VCaP (cell line): ENCODE data around the gene RBM28.

ENCODE experiments used
- H3K27ac ChIP-seq: fragments of 450-650 bp; 2 replicates; pipeline ENCODE4 v1.5.1; 2017
- CTCF ChIP-seq: fragments of 450-650 bp; conservative IDR thresholded peaks from 2 replicates; pipeline ENCODE4 v1.5.1; 2017; ENCODE audit warnings: mild to moderate bottlenecking, moderate library complexity

RBM28 gene

GRCh38 chr7:128279124-128279713 is 64.5 kb downstream of the RBM28 start:
- H3K27ac ChIP-seq: no peak overlapping the region
- no peak for TF ChIP-seq CTCF

DNA sequence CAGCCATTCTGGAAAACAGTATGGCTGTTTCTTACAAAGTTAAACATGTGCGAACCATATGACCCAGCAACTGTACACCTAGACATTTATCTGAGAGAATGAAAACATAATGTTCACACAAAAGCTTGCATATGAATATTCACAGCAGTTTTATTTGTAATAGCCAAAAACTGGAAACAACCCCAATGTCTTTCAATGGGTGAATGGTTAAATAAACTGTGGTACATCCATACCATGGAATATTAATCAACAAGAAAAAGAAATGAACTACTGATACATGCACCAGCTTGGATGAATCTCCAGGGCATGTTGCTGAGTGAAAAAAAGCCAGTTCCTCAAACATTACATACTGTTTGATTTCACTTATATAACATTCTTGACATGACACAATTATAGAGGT is 65.3 kb downstream of the RBM28 start:
- no peak for TF ChIP-seq CTCF
- no peak overlapping the region for H3K27ac ChIP-seq

- no peak for TF ChIP-seq CTCF
- H3K27ac ChIP-seq: no peak overlapping the region
Observed at GRCh38 chr7:128275681-128276080, 68.0 kb downstream of the RBM28 start.

DNA sequence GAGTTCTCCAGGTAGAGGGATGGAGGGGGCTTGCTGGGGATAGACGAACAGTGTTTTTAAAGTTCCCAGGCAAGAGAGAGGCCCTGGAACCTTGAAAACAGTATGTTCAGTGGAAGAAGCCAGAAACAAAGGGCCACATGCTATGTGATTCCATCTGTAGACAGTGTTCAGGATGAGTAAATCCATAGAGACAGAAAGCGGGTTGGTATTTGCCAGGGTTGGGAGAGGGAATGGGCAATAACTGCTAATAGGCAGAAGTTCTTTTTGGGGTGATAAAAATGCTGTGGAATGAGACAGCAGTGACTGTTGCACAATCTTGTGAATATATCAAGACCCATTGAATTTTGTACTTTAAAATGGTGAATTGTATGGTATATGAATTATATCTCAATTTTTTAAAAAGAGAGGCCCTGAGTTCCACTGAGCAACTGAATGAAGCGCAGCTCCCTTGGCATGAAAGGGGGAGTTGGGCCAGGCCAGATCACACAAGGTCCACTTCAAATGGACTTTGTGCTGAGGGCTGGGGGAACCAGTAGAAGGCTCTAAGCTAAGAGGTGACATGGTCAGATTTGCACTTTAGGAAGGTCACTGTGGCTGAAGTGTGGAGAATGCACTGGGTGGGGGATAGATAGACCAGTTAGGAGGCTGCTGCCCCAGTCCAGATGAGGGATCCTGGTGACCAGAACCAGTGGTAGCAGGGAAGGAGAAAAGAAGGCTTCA is 68.7 kb downstream of the RBM28 start:
- no peak overlapping the region for H3K27ac ChIP-seq
- TF ChIP-seq CTCF: no peak

GRCh38 chr7:128274246-128274883 is 69.3 kb downstream of the RBM28 start:
- TF ChIP-seq CTCF: no peak

DNA sequence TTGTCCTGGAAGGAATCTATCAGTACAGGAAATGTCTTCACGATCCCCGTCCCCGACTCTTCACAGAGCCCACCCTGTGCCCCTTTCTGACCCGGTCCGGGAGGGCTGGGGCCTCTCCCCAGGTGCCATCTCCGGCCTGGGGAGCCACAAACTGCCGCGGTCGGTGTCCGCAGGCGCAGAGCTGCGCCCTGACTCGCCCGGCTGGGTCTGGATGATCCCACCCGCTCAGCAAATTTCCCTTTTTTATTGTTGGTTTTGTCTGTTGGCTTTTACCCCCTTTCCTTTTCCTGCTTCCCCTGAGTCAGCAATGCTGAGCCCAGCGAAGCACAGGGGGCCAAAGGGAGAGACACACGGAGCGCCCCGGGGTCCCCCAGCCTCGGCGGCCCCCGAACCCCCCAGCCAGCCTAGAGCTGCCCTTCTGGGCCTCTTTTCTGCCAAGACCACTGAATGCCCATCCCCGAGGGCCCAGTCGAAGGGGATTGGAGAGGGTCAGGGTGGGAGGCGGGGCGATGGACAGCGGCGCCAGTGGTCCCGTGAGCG is 71.7 kb downstream of the RBM28 start:
- no peak for TF ChIP-seq CTCF
- H3K27ac ChIP-seq: no peak overlapping the region

More at GRCh38 chr7:128274246-128274883, 69.3 kb downstream of the RBM28 start:
- no peak overlapping the region for H3K27ac ChIP-seq

GRCh38 chr7:128271471-128271941 is 72.2 kb downstream of the RBM28 start:
- no peak for TF ChIP-seq CTCF
- no peak overlapping the region for H3K27ac ChIP-seq
